SK-N-SH (cell line): ENCODE measurements around the gene CCDC102B. TPM values are rescaled to one million over a fixed set of nuclear protein-coding genes. Genes with fewer than 3 reads are reported as not detected.
A peak's percentile ranks its signal among the peaks of the same experiment; 100 is the strongest.

Source experiments
- CTCF ChIA-PET: fragments of 300-600, 350-600 bp; formaldehyde crosslinking; extraction: SDS; loops from one replicate; lab custom pipeline; 2021; lab: Yijun Ruan, JAX
- POLR2A ChIA-PET: fragments of 350-600 bp; sonication (Branson Sonifier 250); formaldehyde crosslinking; extraction: SDS; loops from one replicate; lab custom pipeline; 2020; ENCODE audit warnings: antibody characterized with exemption, inconsistent platforms; lab: Yijun Ruan, JAX
- DNase-seq: peaks from one replicate; pipeline ENCODE4 v3.0.0; 2012
- H2AFZ ChIP-seq: fragments of 200-600 bp; sonication (generic); 2 replicates; pipeline ENCODE4 v1.8.1; 2016; ENCODE audit warnings: antibody characterized with exemption, mild to moderate bottlenecking, low read depth
- H3F3A ChIP-seq: fragments of 200-600 bp; sonication (generic); replicated peaks from 2 replicates; pipeline ENCODE3; 2016; ENCODE audit warnings: antibody characterized with exemption, mild to moderate bottlenecking; ENCODE audit not compliant: insufficient read depth
- H3K27ac ChIP-seq, 2 experiments: fragments of 200-500 bp in 1 of 2; fragments of 200-600 bp in 1 of 2; sonication (Bioruptor generic) in 1 of 2; sonication (generic), shearing (Covaris generic) in 1 of 2; 2 replicates each; pipeline versions ENCODE4 v1.5.1 to v1.6.1; 2014 to 2016; ENCODE audit warnings: low read depth in 2 of 2, inconsistent platforms in 1 of 2, low read length in 1 of 2, mild to moderate bottlenecking in 1 of 2, mixed read lengths in 1 of 2
- H3K27me3 ChIP-seq: fragments of 200-600 bp; sonication (generic), shearing (Covaris generic); 2 replicates; pipeline ENCODE4 v1.6.1; 2016; ENCODE audit warnings: mixed run types; ENCODE audit not compliant: insufficient read depth
- H3K36me3 ChIP-seq, 2 experiments: fragments of 200-500 bp in 1 of 2; fragments of 200-600 bp in 1 of 2; sonication (Bioruptor generic) in 1 of 2; sonication (generic) in 1 of 2; replicated peaks in 1 of 2; 2 replicates each; pipeline versions ENCODE3 to v1.5.1; 2014 to 2016; ENCODE audit warnings: low read length in 1 of 2, mild to moderate bottlenecking in 1 of 2; ENCODE audit not compliant: insufficient read depth in 2 of 2, control insufficient read depth in 1 of 2
- H3K4me1 ChIP-seq, 2 experiments: fragments of 200-500 bp in 1 of 2; fragments of 200-600 bp in 1 of 2; sonication (Bioruptor generic) in 1 of 2; sonication (generic), shearing (Covaris generic) in 1 of 2; 2 replicates each; pipeline versions ENCODE4 v1.5.1 to v1.6.1; 2014 to 2016; ENCODE audit warnings: low read depth in 1 of 2, low read length in 1 of 2, mixed run types in 1 of 2; ENCODE audit not compliant: insufficient read depth in 2 of 2, control insufficient read depth in 1 of 2
- H3K4me2 ChIP-seq: fragments of 200-600 bp; sonication (generic), shearing (Covaris generic); 2 replicates; pipeline ENCODE4 v1.6.1; 2017; ENCODE audit warnings: mixed run types
- H3K4me3 ChIP-seq, 2 experiments: fragments of 200-500 bp in 1 of 2; fragments of 200-600 bp in 1 of 2; sonication (Bioruptor generic) in 1 of 2; sonication (generic), shearing (Covaris generic) in 1 of 2; 2 replicates each; pipeline versions ENCODE4 v1.5.1 to v1.8.1; 2014 to 2016; ENCODE audit warnings: low read depth in 2 of 2, inconsistent platforms in 1 of 2, low read length in 1 of 2, mild to moderate bottlenecking in 1 of 2, mixed read lengths in 1 of 2, moderate library complexity in 1 of 2
- H3K79me2 ChIP-seq: fragments of 200-600 bp; sonication (generic); 2 replicates; pipeline ENCODE4 v1.8.1; 2017; ENCODE audit warnings: mild to moderate bottlenecking; ENCODE audit not compliant: insufficient read depth
- H3K9ac ChIP-seq: fragments of 200-600 bp; sonication (generic); 2 replicates; pipeline ENCODE4 v1.6.1; 2017; ENCODE audit warnings: mixed run types
- H3K9me2 ChIP-seq: fragments of 200-600 bp; sonication (generic); 2 replicates; pipeline ENCODE4 v1.6.1; 2017; ENCODE audit warnings: mixed run types
- H3K9me3 ChIP-seq: fragments of 200-600 bp; sonication (generic); 2 replicates; pipeline ENCODE4 v1.6.1; 2017; ENCODE audit warnings: mixed run types, mild to moderate bottlenecking, moderate library complexity
- H4K20me1 ChIP-seq: fragments of 200-600 bp; sonication (generic); 2 replicates; pipeline ENCODE4 v1.6.1; 2017; ENCODE audit warnings: mild to moderate bottlenecking, mixed run types; ENCODE audit not compliant: insufficient read depth
- CHD2 ChIP-seq: fragments of 150-350 bp; IDR thresholded peaks from 2 replicates; pipeline ENCODE4 v1.6.1; 2018; ENCODE audit warnings: low read length; ENCODE audit not compliant: partially characterized antibody
- CTCF ChIP-seq: fragments of 200-600 bp; sonication (generic); IDR thresholded peaks from 2 replicates; pipeline ENCODE4 v1.6.1; 2017; ENCODE audit warnings: antibody characterized with exemption, mild to moderate bottlenecking, moderate library complexity
- ELF1 ChIP-seq: IDR thresholded peaks from 2 replicates; pipeline ENCODE4 v1.4.0; 2012
- EP300 ChIP-seq, 2 experiments: IDR thresholded peaks; 2 replicates each; pipeline versions ENCODE4 v1.4.0 to v1.6.1; 2012; ENCODE audit warnings: borderline replicate concordance in 1 of 2, low read depth in 1 of 2, low read length in 1 of 2
- EZH2phosphoT487 ChIP-seq: fragments of 200-600 bp; sonication (generic); IDR thresholded peaks from 2 replicates; pipeline ENCODE4 v1.6.1; 2017; ENCODE audit warnings: low read depth, mixed run types, mild to moderate bottlenecking, antibody characterized with exemption, moderate library complexity, borderline replicate concordance
- FOSL2 ChIP-seq: IDR thresholded peaks from 2 replicates; pipeline ENCODE4 v1.4.0; 2012; ENCODE audit warnings: low read depth, mild to moderate bottlenecking, moderate library complexity, borderline replicate concordance
- FOXJ3 ChIP-seq: sonication (generic); formaldehyde crosslinking; IDR thresholded peaks from 2 replicates; pipeline ENCODE4 v1.5.1; 2020; ENCODE audit warnings: mild to moderate bottlenecking, missing genetic modification reagents
- FOXM1 ChIP-seq: IDR thresholded peaks from 2 replicates; pipeline ENCODE4 v1.4.0; 2012; ENCODE audit warnings: low read depth, mild to moderate bottlenecking
- GATA2 ChIP-seq: sonication (generic); formaldehyde crosslinking; IDR thresholded peaks from 2 replicates; pipeline ENCODE4 v1.5.0; 2020; ENCODE audit warnings: mild to moderate bottlenecking, missing genetic modification reagents
- IRF3 ChIP-seq: fragments of 150-350 bp; IDR thresholded peaks from 2 replicates; pipeline ENCODE4 v1.6.1; 2016; ENCODE audit warnings: mild to moderate bottlenecking, low read depth, low read length
- JUND ChIP-seq: IDR thresholded peaks from 2 replicates; pipeline ENCODE4 v1.4.0; 2012
- MAX ChIP-seq: IDR thresholded peaks from 2 replicates; pipeline ENCODE4 v1.4.0; 2012; ENCODE audit warnings: low read depth
- MXI1 ChIP-seq: IDR thresholded peaks from 2 replicates; pipeline ENCODE4 v1.6.1; 2012; ENCODE audit warnings: mild to moderate bottlenecking, low read depth, low read length, improper control_type of control experiment
- NFIC ChIP-seq: IDR thresholded peaks from 2 replicates; pipeline ENCODE4 v1.4.0; 2012; ENCODE audit warnings: borderline replicate concordance
- PBX3 ChIP-seq: IDR thresholded peaks from 2 replicates; pipeline ENCODE4; 2012
- POLR2AphosphoS5 ChIP-seq: IDR thresholded peaks from 2 replicates; pipeline ENCODE4 v1.6.1; 2012; ENCODE audit warnings: low read depth, low read length
- RAD21 ChIP-seq: IDR thresholded peaks from 2 replicates; pipeline ENCODE4 v1.6.1; 2012; ENCODE audit warnings: mild to moderate bottlenecking, low read length
- REST ChIP-seq: IDR thresholded peaks from 2 replicates; pipeline ENCODE4 v1.6.1; 2012; ENCODE audit warnings: mild to moderate bottlenecking, low read depth, low read length, moderate library complexity
- RFX5 ChIP-seq: IDR thresholded peaks from 2 replicates; pipeline ENCODE4 v1.6.1; 2012; ENCODE audit warnings: mild to moderate bottlenecking, improper control_type of control experiment, low read length
- SMC3 ChIP-seq: IDR thresholded peaks from 2 replicates; pipeline ENCODE4 v1.6.1; 2012; ENCODE audit warnings: low read depth, low read length, improper control_type of control experiment
- TAF1 ChIP-seq: IDR thresholded peaks from 2 replicates; pipeline ENCODE4 v1.6.1; 2012; ENCODE audit warnings: low read depth, mild to moderate bottlenecking, low read length, moderate library complexity, borderline replicate concordance
- TCF12 ChIP-seq: IDR thresholded peaks from 2 replicates; pipeline ENCODE4 v1.4.0; 2012
- USF2 ChIP-seq: fragments of 150-350 bp; IDR thresholded peaks from 2 replicates; pipeline ENCODE4 v1.6.1; 2017; ENCODE audit warnings: antibody characterized with exemption, low read length, low read depth, borderline replicate concordance
- ZBTB33 ChIP-seq: IDR thresholded peaks from 2 replicates; pipeline ENCODE4 v1.4.0; 2012; ENCODE audit warnings: low read depth, borderline replicate concordance
- polyA plus RNA-seq, 3 experiments: library from polyadenylated mRNA; depleted of rRNA; stranded (reverse); fragments of >200 nt; gene quantifications; 2 replicates each; pipeline ENCODE4 v1.2.3, GENCODE V29; 2012

Gene CCDC102B
- polyA plus RNA-seq, 1 of the 3 experiments (the other 2 are of a cell fraction): 2.0 TPM

GRCh38 chr18:68909579-68909978, 111.7 kb downstream of the CCDC102B start:
- peak overlapping the region in 1 of 2 experiments; percentile 62; a peak in 1 of 4 replicates for H3K27ac ChIP-seq
- no peaks in the 10 kb centered on the region for H3K36me3 ChIP-seq
- no peaks in the 10 kb centered on the region for H3K9me2 ChIP-seq
- no peaks in the 10 kb centered on the region for H4K20me1 ChIP-seq
- no peaks in the 10 kb centered on the region for H3F3A ChIP-seq
- no peak overlapping the region for H3K4me2 ChIP-seq
- no peaks in the 10 kb centered on the region for H3K79me2 ChIP-seq
- peak; percentile 76 for DNase-seq
- no peak overlapping the region for H3K4me3 ChIP-seq
- H3K9ac ChIP-seq: no peak overlapping the region
- no peaks in the 10 kb centered on the region for H3K27me3 ChIP-seq
- H3K9me3 ChIP-seq: no peaks in the 10 kb centered on the region
- no peak overlapping the region for H2AFZ ChIP-seq
- ChIA-PET POLR2A (no interaction called here), CTCF (interaction anchor here (0.9 to 1.5 kb wide), 2 partner anchors 10 to 12 kb away, joined by 3 read pairs; no protein-coding TSS in a partner anchor)
- H3K4me1 ChIP-seq: peaks cover 0 to 13% of the 10 kb centered on the region in 2 experiments; a peak in 2 of 4 replicates
- no peak for TF ChIP-seq USF2
- TF ChIP-seq TAF1: no peak
- no peak; the same call in 1 of the 2 replicates for TF ChIP-seq MXI1
- TF ChIP-seq PBX3: no peak
- TF ChIP-seq EP300 (IDR thresholded peaks at IDR 0.05; ENCODE audit: borderline replicate concordance in 1 of 2, low read depth in 1 of 2, low read length in 1 of 2): peak in 1 of 2 experiments; percentile 97; a peak in 2 of 4 replicates
- no peak for TF ChIP-seq IRF3
- TF ChIP-seq POLR2AphosphoS5: peak; percentile 61; the same call in 1 of the 2 replicates
- TF ChIP-seq TCF12: peak; percentile 74
- TF ChIP-seq FOSL2: no peak
- TF ChIP-seq ZBTB33: no peak
- no peak for TF ChIP-seq FOXM1
- TF ChIP-seq NFIC: no peak
- TF ChIP-seq GATA2: peak; percentile 93
- TF ChIP-seq REST: no peak
- peak; percentile 16; the same call in 1 of the 2 replicates for TF ChIP-seq RAD21
- TF ChIP-seq SMC3: no peak
- no peak for TF ChIP-seq MAX
- no peak for TF ChIP-seq CTCF
- TF ChIP-seq RFX5: no peak
- no peak for TF ChIP-seq JUND
- TF ChIP-seq ELF1: no peak
- TF ChIP-seq EZH2phosphoT487: no peak
- no peak for TF ChIP-seq FOXJ3
- TF ChIP-seq CHD2: peak; percentile 85
